GM19025 (cell line): ENCODE data around the gene OR5C1.
"Not testable (repeated sequence)": the region's sequence is repeated elsewhere in the genome, so short reads cannot be mapped to it uniquely, and the experiment has no call there.

ENCODE experiments used
- ATAC-seq: cut with Tn5 transposase; IDR thresholded peaks from one replicate; pipeline ENCODE4 v1.9.1; 2021; ENCODE audit warnings: mild to moderate bottlenecking, low read depth, moderate library complexity; ENCODE audit not compliant: unreplicated experiment

OR5C1 gene

DNA sequence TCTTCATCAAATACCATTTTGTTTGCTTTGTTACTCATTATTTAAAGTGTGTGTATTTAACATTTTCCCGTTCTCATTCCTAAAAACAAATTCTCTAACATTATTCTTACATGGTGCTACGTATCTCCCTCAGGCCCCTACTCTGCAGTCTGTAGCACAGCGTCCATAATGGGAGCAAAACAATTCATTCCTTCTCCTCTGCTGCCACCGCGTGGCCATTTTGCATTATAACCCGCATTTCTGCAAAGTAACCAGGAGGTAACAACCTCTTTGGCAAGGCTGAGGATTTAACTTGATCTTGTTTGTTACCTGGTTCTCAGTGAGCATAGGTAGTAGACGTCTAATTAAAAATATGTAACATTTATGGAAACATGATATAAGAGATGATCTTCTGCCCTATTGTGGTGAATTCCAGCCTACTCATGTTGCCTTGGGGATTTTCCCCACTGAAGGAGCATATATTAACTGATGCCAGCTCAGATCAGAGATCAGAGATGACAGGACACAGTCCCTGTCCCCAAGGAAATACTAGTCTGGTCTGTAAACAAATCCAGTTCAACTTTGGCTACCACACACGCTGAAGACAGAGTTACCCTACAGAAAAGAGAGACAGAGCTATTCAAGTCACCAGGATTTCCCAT lies 21.7 kb downstream of the OR5C1 start:
- ATAC-seq, result peak; percentile 87

DNA sequence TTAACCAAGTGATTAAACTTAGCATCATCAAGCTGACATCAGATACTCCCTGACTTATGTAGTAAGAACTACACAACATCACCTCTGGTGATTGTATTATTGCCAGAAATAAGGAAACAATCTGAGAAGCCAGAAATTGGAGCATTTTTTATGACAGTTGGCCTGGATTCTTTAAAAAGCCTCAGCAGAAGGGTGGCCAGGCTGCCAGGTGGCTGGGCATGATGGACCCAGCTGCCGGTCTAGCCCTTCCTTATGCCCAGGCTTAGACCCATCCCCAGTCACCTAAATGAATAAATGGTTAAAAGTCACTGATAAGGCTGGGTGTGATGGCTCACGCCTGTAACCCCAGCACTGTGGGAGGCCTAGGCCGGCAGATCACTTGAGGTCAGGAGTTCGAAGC lies 24.0 kb downstream of the OR5C1 start:
- ATAC-seq, result no peak

DNA sequence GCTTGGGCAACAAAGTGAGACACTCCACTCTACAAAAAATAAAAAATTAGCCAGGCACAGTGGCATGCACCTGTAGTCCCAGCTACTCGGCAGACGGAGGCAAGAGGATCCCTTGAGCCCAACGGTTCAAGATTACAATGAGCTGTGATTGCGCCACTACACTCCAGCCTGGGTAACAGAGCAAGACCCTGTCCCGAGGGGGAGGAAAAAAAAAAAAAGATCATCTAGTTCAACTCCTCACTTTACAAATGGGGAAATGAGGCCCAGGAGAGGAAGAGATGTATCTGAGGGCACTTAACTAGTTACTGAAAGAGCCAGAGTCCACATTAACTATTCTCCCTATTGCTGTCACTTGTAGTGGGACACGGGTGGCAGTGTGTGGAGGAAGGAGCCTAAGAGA lies 25.8 kb downstream of the OR5C1 start:
- ATAC-seq, result no peak

DNA sequence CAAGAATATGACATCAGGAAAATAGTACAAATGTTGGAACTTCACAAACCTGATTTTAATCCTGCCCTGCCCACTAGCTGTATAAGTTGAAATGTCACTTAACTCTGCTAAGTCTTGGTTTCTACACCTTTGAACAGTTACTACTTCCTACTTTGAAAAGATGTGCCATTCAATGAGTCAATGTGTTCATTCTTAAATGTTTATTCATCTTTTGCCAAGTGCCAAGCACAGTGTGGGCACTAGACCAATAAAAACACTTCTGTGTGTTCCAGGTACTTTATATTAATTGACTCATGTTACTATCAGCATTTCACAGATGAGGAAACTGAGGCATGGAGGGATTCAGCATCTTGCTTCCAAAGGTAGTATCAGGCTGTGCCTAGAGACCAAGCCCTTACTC lies 26.8 kb downstream of the OR5C1 start:
- ATAC-seq, result no peak

DNA sequence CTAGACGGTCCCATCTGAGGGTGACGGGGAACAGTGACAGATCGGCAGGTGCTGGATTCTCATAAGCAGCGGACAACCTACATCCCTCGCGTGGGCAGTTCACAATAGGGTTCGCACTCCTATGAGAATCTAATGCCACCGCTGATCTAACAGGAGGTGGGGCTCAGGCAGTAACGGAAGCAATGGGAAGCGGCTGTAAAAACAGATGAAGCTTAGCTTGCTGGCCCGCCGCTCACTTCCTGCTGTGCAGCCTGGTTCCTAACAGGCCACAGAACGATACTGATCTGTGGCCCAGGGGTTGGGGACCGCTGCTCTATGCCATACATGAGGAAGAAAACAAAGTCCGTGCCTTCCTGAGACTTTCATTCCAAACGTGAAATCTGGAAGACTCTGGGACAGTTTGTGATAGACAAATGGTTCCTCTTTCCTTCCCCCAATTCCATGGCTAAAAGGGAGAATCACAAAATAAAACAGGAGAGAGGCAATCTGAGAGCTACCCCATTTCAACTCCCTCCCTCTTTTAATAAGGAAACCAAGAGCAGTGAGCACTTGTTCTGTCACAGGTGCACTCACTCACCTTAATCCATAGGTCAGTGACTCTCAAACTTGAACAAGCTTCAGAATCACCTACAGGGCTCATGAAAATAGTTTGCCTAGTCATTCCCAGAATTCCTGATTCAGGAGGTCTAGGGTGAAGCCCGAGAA lies 27.6 kb downstream of the OR5C1 start:
- ATAC-seq, result no peak

DNA sequence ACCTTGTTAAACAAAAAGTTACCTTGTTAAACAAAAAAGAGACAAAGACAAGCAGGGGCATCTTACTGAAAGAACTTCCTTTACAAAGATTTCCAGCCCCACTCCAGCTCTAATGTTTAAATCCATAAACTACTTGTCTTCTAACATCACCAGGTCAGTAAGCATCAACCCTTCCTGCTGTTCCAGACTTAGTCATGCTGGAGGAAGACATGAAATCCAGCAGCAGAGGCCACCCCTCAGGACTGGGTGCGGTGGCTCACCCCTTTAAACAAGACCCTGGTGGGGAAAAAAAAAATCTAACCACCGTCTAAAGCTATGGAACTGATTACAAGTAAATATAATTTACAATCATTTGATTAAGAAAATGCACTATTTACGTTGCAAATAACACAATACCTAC lies 30.6 kb downstream of the OR5C1 start:
- no peak for ATAC-seq

DNA sequence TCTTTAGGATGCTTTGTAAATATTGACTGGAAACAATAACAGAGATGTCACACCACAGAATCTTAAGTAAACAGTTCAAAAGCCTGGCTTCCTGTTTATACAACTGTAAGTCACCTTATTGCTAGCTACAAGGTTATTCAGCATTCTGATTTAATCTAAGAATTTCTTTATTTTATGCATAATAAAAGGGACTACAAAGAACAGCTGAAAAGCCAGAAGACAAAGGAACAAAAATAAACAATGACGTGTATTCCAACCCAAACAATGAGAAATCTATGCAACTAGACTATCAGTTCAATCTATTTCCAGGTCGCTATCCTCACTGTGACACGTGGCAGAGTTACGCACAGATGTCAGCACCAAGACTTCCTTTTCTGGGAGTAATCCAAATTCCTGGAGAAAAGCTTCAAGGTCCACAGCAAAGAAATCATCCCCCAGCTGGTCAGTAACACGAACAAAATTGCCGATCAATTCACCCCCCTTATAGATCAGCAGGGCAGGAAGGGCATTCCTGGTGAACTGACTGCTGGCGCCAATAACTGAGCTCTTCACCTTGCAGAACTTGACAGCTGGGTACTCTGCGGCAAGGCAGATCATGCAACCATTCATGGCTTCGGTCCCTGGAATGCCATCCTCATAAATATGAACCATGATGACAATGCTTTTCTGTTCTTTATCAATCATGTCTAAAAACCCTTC lies 31.2 kb downstream of the OR5C1 start:
- ATAC-seq, result no peak

DNA sequence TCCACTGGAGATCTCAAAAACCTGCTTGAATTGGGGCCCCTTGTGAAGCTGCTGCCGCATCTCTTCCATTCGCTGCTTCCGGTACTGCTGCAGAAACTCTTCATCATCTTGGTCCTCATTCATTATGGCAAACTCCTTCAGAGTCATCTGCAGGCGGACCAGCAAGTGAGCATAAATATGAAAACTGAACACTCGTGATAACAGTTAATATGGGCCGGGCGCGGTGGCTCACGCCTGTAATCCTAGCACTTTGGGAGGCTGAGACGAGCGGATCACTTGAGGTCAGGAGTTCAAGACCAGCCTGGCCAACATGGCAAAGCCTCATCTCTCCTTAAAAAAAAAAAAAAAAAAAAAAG lies 31.7 kb downstream of the OR5C1 start:
- no peak for ATAC-seq

DNA sequence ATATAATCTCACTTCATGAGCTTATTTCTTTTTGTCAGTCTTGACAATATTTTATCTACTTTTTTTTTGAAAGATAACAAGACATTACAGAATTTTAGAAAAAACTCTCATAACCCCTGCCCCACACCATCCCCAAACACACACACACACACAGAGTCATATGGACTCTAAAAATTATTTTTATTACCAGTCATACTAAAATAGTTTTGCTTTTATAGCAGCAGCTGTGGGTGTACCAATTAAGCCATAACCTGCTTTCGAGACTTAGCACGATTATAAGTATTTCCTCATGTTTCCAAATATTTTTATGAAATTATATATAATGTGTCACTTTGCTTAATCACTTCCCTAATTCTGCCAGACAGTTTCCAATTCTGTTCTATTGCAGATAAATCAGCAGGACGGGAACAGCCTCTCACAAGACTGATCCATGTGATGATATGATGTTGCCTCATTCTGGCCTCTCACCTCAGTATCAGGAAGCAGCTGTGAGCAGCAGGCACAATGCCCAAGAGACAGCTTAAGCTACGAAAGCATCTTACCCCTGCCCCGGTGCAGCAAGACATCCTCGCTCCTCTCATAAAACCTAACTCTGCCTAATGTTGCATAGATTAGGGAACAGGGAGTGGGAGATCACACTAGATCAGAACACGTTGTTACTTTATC lies 32.7 kb downstream of the OR5C1 start:
- ATAC-seq, result no peak

DNA sequence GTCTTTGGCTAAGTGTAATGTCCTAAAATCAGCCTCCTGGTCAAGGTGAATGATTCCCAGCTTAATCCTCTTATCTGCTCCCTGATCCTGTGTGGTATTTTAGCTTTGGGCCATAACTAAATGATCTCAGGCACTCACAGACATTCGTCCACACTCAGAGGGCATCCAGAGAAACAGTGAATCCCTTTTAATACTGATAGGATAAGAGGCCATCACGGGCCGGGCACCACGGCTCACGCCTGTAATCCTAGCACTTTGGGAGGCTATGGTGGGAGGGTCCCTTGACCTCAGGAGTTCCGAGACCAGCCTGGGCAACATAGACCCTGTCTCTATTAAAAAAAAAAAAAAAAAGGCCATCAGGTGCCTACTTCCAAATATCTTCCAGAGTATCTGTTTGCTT lies 33.3 kb downstream of the OR5C1 start:
- no peak for ATAC-seq

DNA sequence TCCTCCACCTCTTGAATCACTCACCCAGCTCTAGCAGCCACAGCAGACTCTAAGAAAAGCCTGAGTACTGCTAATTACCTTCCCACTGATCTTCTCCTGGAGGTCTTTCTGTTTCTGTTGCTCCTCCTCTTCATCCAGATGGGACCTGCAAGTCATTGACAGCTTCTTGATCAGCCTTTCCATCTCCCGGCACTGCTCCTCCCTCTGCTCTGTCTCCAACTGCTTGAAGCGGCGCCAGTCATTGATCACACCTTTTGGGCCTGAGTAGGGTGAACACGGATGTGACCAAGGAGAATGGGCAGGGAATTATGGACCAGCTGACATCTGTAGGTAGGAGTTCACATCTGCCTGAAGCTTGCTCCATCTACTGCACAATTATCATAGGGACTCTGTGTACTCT lies 34.2 kb downstream of the OR5C1 start:
- no peak for ATAC-seq

DNA sequence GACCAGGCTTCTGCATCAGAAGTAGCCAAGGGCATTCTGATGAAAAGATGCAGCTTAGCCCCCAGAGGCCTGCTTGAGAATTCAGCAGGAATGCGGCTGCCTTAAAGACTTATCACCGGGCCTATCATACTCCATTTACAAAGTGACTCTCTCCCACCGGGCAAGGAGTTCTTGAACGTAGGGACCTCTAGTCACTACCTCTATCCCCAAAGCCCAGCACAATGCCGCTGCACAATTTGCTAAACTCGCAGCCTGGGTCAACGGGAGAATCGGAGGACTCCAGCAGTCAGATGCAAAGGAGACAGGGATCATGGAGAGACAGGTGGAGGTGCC lies 39.0 kb downstream of the OR5C1 start:
- no peak for ATAC-seq

DNA sequence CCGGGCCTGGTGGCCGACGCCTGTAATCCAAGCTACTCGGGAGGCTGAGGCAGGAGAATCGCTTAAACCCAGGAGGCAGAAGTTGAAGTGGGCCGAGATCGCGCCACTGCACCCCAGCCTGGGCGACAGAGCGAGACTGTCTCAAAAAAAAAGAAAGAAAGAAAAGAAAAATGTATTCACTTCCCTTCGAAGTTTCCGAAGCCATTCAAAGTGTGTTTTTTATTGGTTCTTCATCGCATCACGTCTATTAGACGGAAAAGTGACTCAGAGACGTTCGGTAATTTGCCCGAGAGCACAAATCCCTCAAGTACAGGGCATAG lies 40.2 kb downstream of the OR5C1 start:
- not testable (repeated sequence) for ATAC-seq

DNA sequence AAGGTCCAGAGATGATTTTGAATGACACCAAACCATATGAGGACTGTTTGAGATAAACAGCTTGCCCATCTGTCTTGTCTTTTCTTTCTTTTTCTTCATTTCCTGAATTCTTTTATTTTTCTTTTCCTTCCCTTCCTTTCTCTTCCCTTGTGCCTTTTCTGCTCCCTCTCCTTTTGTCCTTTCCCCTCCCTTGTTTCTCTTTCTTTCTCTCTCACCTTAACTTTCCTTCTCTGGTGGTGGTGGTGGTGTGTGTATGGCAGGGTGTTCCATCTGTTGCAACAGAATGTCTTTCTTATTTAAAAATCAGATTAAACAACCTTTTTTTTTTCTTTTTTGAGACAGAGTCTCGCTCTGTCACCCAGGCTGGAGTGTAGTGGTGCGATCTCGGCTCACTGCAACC lies 43.5 kb downstream of the OR5C1 start:
- ATAC-seq, result no peak

DNA sequence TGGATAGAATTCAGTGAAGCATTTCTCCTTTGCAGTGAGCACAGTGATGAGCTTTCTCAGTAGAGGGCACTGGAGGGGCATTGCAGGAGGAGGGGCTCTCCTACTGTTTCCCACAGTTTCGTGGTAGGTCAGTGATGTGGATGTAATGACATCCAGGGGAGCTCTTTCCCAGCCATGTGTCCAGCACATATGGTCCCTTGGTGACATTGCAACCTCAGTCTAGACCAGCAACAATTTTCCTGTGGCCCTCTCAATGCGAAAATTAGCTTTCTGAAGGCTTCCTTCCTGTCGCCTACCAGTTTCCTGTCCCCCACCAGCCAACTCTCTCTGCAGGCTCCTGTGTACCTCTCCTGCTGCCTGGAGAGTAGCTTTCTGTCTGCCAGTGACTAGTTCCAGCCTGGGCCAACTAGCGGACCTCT lies 46.6 kb downstream of the OR5C1 start:
- ATAC-seq, result no peak

DNA sequence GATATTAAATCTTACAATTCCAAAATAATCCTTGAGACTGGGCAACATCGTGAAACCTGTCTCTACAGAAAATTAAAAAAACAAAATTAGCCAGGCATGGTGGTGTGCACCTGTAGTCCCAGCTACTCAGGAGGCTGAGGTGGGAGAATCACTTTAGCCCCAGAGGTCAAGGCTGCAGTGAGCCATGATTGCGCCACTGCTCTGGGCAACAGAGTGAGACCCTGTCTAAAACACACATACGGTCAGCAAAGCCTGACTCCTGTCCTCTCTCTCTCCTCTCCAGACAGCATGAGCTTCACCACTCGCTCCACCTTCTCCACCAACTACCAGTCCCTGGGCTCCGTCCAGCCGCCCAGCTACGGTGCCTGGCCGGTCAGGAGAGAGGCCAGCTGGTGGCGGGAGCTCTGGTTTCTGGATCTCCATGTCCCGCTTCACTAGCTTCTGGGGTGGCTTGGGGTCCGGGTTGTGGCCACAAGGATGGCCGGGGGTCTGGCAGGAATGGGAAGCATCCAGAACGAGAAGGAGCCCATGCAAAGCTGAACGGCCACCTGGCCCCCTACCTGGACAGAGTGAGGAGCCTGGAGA lies 48.6 kb downstream of the OR5C1 start:
- ATAC-seq, result no peak

DNA sequence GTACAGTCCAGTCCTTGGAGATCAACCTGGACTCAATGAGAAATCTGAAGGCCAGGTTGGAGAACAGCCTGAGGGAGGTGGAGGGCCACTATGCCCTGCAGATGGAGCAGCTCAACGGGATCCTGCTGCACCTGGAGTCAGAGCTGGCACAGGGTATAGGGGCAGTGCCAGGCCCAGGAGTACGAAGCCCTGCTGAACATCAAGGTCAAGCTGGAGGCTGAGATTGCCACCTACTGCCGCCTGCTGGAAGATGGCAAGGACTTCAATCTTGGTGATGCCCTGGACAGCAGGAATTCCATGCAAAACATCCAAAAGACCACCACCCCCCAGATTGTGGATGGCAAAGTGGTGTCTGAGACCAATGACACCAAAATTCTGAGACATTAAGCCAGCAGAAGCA lies 49.7 kb downstream of the OR5C1 start:
- not testable (repeated sequence) for ATAC-seq
